Loucy (cell line): ENCODE measurements around the gene PTGDS.
A peak's percentile ranks its signal among the peaks of the same experiment; 100 is the strongest.

ENCODE experiments used
- H2AFZ ChIP-seq: fragments of 200-600 bp; sonication (generic); 2 replicates; pipeline ENCODE4 v1.6.0; 2016; ENCODE audit warnings: antibody characterized with exemption, mild to moderate bottlenecking, low read length, moderate library complexity
- H3F3A ChIP-seq: fragments of 200-600 bp; 2 replicates; pipeline ENCODE4 v1.6.0; 2016; ENCODE audit warnings: antibody characterized with exemption, low read depth, mild to moderate bottlenecking
- H3K27me3 ChIP-seq: fragments of 200-600 bp; sonication (generic); 2 replicates; pipeline ENCODE4 v1.6.1; 2014; ENCODE audit warnings: low read length, mild to moderate bottlenecking; ENCODE audit not compliant: insufficient read depth, poor library complexity, severe bottlenecking
- H3K36me3 ChIP-seq: fragments of 200-600 bp; sonication (generic); 2 replicates; pipeline ENCODE4 v1.6.1; 2016; ENCODE audit warnings: low read length; ENCODE audit not compliant: insufficient read depth
- H3K4me1 ChIP-seq: fragments of 200-600 bp; sonication (generic); 2 replicates; pipeline ENCODE4 v1.5.1; 2014; ENCODE audit warnings: low read length, mild to moderate bottlenecking; ENCODE audit not compliant: insufficient read depth, poor library complexity, severe bottlenecking
- H3K4me2 ChIP-seq: fragments of 200-600 bp; sonication (generic); 2 replicates; pipeline ENCODE4 v1.6.0; 2014; ENCODE audit warnings: antibody characterized with exemption, low read length, low read depth, mild to moderate bottlenecking; ENCODE audit not compliant: poor library complexity, severe bottlenecking
- H3K4me3 ChIP-seq: fragments of 200-600 bp; sonication (generic); 2 replicates; pipeline ENCODE4 v1.5.1; 2014; ENCODE audit warnings: low read length, mild to moderate bottlenecking, mixed read lengths; ENCODE audit not compliant: poor library complexity, severe bottlenecking
- H3K79me2 ChIP-seq: fragments of 200-600 bp; sonication (generic); 2 replicates; pipeline ENCODE4 v1.6.1; 2014; ENCODE audit warnings: low read length; ENCODE audit not compliant: insufficient read depth
- H3K9ac ChIP-seq: fragments of 200-600 bp; sonication (generic); 2 replicates; pipeline ENCODE4 v1.6.0; 2014; ENCODE audit warnings: mild to moderate bottlenecking, low read depth, low read length, moderate library complexity; ENCODE audit not compliant: poor library complexity, severe bottlenecking
- H3K9me2 ChIP-seq: fragments of 200-600 bp; sonication (generic); replicated peaks from 2 replicates; pipeline ENCODE4 v1.6.1; 2016; ENCODE audit warnings: low read depth, low read length, mixed read lengths
- H3K9me3 ChIP-seq: fragments of 200-600 bp; sonication (generic); 2 replicates; pipeline ENCODE4 v1.6.1; 2014; ENCODE audit warnings: mild to moderate bottlenecking, antibody characterized with exemption, low read length, low read depth; ENCODE audit not compliant: insufficient read depth
- H4K20me1 ChIP-seq: fragments of 200-600 bp; sonication (generic); 2 replicates; pipeline ENCODE4 v1.6.0; 2014; ENCODE audit warnings: antibody characterized with exemption, low read length, mild to moderate bottlenecking; ENCODE audit not compliant: insufficient read depth, poor library complexity, severe bottlenecking
- EZH2phosphoT487 ChIP-seq: fragments of 200-600 bp; IDR thresholded peaks from 2 replicates; pipeline ENCODE4 v1.6.1; 2018; ENCODE audit warnings: antibody characterized with exemption, mild to moderate bottlenecking, moderate library complexity, borderline replicate concordance
- TF ChIP-seq, protein P1 (sequence below): fragments of 200-600 bp; sonication (generic); conservative IDR thresholded peaks from 2 replicates; pipeline ENCODE4 v1.5.1; 2014; ENCODE audit warnings: mild to moderate bottlenecking, antibody characterized with exemption, low read length

The PTGDS gene

DNA sequence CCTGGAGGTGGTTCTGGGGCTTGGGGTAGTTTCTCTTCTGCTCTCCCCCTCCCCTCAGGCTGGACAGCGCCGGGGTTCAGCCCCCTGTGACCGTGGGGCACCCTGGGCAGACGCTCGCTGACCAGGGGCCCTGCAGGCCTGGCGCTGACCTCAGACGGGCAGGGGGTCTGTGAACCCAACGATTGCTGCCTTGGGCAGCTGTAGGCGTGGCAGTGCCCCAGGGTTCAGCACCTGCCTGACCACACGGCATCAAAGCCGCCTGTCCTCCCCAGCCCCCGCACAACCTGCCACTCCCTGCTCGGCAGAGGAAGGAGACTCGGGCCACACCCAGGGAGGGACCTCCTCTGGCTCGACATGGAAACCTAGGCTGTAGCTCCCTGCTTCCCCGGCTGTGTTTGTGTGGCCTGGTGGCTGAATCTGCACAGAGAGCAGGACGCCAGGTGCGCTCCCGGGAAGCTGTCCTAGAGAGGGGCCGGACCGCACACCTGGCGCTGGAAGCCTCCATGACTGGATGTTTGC is 13.1 kb upstream of the PTGDS start:
- Histone ChIP-seq H3K9me2 (no peaks in the 10 kb centered on the region), H3K4me1 (peaks cover 9% of the 10 kb centered on the region), H3K36me3 (no peaks in the 10 kb centered on the region), H4K20me1 (no peaks in the 10 kb centered on the region), H3K4me2 (no peak overlapping the region), H3F3A (no peaks in the 10 kb centered on the region), H3K9me3 (no peaks in the 10 kb centered on the region), H3K9ac (no peak overlapping the region), H2AFZ (no peak overlapping the region), H3K4me3 (no peak overlapping the region), H3K27me3 (no peaks in the 10 kb centered on the region), H3K79me2 (no peaks in the 10 kb centered on the region)
- no peak for TF ChIP-seq EZH2phosphoT487
- TF ChIP-seq, protein P1, sequence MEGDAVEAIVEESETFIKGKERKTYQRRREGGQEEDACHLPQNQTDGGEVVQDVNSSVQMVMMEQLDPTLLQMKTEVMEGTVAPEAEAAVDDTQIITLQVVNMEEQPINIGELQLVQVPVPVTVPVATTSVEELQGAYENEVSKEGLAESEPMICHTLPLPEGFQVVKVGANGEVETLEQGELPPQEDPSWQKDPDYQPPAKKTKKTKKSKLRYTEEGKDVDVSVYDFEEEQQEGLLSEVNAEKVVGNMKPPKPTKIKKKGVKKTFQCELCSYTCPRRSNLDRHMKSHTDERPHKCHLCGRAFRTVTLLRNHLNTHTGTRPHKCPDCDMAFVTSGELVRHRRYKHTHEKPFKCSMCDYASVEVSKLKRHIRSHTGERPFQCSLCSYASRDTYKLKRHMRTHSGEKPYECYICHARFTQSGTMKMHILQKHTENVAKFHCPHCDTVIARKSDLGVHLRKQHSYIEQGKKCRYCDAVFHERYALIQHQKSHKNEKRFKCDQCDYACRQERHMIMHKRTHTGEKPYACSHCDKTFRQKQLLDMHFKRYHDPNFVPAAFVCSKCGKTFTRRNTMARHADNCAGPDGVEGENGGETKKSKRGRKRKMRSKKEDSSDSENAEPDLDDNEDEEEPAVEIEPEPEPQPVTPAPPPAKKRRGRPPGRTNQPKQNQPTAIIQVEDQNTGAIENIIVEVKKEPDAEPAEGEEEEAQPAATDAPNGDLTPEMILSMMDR: no peak

DNA sequence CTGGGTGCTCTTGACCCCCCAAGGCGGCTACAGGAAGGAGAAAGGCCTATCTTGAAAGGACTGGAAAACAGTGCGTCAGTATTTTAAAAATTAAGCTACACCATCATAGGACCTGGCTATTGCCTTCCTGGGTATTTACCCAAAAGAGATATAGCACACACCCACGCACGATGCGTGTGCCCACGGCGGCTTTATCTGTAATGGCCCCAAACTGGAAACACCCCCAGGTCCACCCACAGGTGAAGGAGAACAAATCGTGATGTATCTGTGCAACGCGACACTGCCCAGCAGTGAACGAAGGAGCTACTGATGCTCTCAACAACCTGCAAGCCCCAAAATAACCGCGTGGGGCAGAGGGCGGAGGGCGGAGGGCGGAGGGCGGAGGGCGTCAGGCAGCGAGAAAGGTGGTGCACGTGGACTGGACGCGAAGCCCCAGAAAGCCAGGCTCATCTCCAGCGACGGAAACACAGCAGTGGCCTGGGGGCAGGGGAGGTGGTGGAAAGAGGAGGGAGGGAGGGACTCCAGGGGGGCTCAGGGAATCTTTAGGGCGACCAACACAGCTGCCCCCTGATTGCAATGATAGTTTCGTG is 12.4 kb upstream of the PTGDS start:
- no peaks in the 10 kb centered on the region for H3K27me3 ChIP-seq
- H3K4me2 ChIP-seq: no peak overlapping the region
- no peak overlapping the region for H3K9ac ChIP-seq

DNA sequence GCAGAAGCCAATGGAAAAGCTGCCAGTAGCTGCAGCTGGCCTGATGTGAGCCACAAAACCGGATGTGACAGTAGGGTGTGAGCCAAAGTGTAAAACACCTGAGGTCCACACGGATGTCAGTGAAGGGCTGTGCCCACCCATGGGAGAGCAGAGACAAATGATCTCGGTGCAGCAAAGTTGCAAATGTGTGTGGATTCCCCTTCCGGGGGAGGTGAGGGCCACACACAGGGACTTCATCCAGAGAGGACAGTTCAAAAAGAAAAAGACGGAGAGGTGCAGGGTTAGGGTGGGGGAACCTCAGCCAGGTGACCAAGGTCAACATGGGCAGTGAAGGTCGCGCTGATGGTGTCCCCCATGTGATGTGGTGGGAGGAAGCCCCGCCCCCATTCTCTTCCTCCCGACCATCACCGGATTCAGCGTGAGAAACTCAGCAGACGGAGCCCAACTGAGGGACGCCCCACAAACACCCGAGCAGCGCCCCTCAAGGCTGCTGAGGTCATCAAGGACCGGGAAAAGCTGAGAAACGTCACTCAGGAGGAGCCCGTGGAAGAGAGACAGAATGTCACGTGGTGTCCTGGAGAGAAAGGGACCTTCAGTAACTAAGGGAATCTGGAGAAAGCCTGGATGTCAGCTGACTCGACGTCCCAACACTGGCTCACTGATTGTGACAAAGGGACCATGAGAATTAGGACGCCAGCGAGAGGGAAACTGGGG is 11.4 kb upstream of the PTGDS start:
- H3K9me2 ChIP-seq: no peaks in the 10 kb centered on the region
- H3K9ac ChIP-seq: peak overlapping the region; percentile 54
- H3K4me2 ChIP-seq: peak overlapping the region; percentile 88
- no peaks in the 10 kb centered on the region for H3K36me3 ChIP-seq
- no peaks in the 10 kb centered on the region for H3K79me2 ChIP-seq
- peak overlapping the region; percentile 76 for H3K4me3 ChIP-seq
- H2AFZ ChIP-seq: peak overlapping the region; percentile 99
- peaks cover 9% of the 10 kb centered on the region for H3K4me1 ChIP-seq
- no peaks in the 10 kb centered on the region for H3K27me3 ChIP-seq
- H4K20me1 ChIP-seq: no peaks in the 10 kb centered on the region
- H3F3A ChIP-seq: no peaks in the 10 kb centered on the region
- H3K9me3 ChIP-seq: no peaks in the 10 kb centered on the region
- TF ChIP-seq EZH2phosphoT487: no peak
- TF ChIP-seq, protein P1: no peak

More for the DNA sequence above, 12.4 kb upstream of the PTGDS start:
- Histone ChIP-seq H3K9me2 (no peaks in the 10 kb centered on the region), H4K20me1 (no peaks in the 10 kb centered on the region), H3K4me1 (peaks cover 9% of the 10 kb centered on the region), H3K9me3 (no peaks in the 10 kb centered on the region), H3K4me3 (no peak overlapping the region), H2AFZ (no peak overlapping the region), H3F3A (no peaks in the 10 kb centered on the region), H3K79me2 (no peaks in the 10 kb centered on the region), H3K36me3 (no peaks in the 10 kb centered on the region)
- TF ChIP-seq, protein P1: no peak
- TF ChIP-seq EZH2phosphoT487: no peak
